AG09319 (cell line): Measurements from ENCODE around the gene MRPL32.

ENCODE experiments used
- DNase-seq: peaks from one replicate; pipeline ENCODE4 v3.0.0-alpha.2; 2010; ENCODE audit warnings: low read depth; ENCODE audit errors: extremely low read depth
- TF ChIP-seq, protein P1 (sequence below): IDR thresholded peaks from 2 replicates; pipeline ENCODE4 v1.5.1; 2011; ENCODE audit warnings: low read depth, mild to moderate bottlenecking, inconsistent platforms, low read length, moderate library complexity

Gene MRPL32

GRCh38 chr7:42902331-42902730 lies 29.8 kb upstream of the MRPL32 start:
- no peak for DNase-seq
- TF ChIP-seq, protein P1, sequence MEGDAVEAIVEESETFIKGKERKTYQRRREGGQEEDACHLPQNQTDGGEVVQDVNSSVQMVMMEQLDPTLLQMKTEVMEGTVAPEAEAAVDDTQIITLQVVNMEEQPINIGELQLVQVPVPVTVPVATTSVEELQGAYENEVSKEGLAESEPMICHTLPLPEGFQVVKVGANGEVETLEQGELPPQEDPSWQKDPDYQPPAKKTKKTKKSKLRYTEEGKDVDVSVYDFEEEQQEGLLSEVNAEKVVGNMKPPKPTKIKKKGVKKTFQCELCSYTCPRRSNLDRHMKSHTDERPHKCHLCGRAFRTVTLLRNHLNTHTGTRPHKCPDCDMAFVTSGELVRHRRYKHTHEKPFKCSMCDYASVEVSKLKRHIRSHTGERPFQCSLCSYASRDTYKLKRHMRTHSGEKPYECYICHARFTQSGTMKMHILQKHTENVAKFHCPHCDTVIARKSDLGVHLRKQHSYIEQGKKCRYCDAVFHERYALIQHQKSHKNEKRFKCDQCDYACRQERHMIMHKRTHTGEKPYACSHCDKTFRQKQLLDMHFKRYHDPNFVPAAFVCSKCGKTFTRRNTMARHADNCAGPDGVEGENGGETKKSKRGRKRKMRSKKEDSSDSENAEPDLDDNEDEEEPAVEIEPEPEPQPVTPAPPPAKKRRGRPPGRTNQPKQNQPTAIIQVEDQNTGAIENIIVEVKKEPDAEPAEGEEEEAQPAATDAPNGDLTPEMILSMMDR = no peak

DNA sequence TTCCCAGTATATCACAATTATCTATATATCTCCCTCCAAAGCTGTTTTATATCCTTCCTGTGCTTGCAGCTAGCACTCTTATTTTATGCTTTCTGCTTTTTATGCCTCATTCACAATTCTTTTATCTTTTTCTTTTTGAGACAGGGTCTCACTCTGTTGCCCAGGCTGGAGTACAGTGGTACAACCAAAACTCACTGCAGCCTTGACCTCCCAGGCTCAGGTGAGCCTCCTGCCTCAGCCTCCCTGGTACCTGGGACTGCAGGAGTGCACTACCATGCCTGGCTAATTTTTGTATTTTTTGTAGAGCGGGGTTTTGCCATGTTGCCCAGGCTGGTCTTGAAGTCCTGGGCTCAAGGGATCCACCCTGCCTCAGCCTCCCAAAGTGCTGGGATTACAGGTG lies 26.0 kb upstream of the MRPL32 start:
- TF ChIP-seq, protein P1 = no peak
- no peak for DNase-seq

DNA sequence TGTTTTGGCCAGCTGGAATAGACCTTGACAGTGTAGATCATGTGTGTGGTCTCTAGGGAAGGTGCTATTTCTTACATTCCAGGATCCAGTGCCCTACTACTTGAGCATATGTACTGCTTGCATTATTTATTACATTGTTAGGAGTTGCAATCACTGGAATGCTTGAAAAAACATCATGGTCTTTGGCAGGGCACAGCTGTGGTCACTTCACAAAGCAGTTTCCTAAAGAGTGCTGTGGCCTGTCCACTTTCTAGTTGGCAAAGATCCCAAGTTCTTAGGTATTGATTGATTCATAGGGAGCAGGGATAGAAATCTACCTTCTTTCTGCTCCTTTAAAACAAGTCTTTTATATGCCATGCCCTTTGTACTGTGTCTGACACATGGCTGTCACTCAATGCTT lies 24.9 kb upstream of the MRPL32 start:
- TF ChIP-seq, protein P1 = no peak
- DNase-seq = no peak

- TF ChIP-seq, protein P1 = no peak
- DNase-seq = no peak
These were observed 21.9 kb upstream of the MRPL32 start for GRCh38 chr7:42910306-42910705.

DNA sequence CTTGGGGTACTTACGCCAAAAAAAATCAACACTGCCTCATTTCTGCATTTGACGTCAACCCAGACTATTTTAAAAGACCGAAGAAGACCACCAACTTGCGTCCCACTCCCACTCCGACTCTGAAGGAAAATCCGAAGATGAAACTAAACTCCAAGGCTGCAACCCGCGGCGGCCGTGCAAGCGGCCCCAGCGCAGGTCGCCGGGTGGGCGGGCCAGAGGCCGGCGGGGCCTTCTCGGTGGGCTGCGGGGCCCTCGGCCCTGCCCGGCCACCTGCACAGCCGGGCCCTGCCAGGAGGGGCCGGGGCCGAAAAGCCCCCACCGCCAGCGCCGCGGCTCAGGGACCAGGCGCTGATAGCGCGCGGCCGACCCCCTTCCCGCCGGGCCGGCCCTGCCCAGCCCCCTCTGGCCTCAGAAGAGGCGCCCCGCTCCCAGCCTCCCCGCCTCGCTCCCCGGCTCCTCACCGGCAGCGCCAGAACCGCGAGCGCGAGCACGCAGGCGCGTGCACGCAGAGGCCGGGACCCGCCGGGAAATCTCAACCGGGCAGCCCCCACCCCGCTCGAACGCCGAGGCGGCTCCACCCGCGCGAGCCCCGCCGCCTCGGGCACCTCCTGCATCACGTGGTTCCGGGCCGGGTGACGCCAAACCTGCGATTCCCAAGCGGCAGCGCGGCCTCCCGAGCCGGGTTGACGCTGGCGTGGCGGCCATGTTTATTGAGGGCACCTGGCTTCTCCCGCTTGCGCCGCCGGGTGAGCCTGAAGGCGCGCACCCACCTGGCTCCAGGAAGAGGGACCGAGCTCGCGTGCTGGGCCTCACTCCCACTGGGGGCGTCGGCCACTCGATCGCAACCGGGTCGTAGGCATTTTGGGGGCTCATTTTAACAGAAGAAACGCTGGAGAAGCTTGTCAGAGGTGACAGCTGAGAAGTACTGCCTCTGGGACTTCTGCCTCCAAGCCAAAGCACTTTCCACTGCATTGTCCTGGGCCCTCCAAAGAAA lies 20.4 kb upstream of the MRPL32 start, which contains the start of gene C7orf25:
Gene C7orf25, minus strand, starts transcription at position 617 of the 994 bp plus-strand sequence. CDS start 1,170 bp downstream, outside the sequence.
- TF ChIP-seq, protein P1 = no peak
- peak; percentile 75 for DNase-seq

- no peak for DNase-seq
- TF ChIP-seq, protein P1 = no peak
These were observed 18.6 kb upstream of the MRPL32 start for GRCh38 chr7:42913591-42913990.

DNA sequence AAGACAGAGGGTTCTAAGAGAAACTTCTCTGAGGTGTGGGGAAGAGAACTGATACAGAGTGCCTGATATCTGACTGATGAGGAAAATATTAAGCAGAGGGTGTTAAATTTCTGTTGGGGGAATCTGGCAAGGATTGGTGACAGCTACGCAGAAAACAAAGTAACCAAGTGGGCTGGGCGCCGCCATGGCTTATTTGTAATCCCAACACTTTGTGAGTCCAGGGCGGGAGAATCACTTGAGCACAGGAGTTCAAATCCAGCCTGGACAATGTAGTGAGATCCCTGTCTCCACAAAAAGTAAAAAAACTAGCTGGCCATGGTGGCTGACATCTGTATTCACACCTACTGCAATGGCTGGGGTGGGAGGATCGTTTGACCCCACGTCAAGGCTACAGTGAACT lies 18.2 kb upstream of the MRPL32 start:
- no peak for DNase-seq
- TF ChIP-seq, protein P1 = no peak
